Daoy (cell line): ENCODE data around the gene GJC1. TPM values are rescaled to one million over a fixed set of nuclear protein-coding genes. Genes with fewer than 3 reads are reported as not detected.
A peak's percentile ranks its signal among the peaks of the same experiment; 100 is the strongest.

Source experiments
- DNase-seq: peaks from one replicate; pipeline ENCODE4 v3.0.0-alpha.2; 2015; ENCODE audit warnings: low read depth
- total RNA-seq: library from RNA; depleted of rRNA; stranded (reverse); fragments of >200 nt; shearing (Covaris generic); gene quantifications from 2 replicates; pipeline ENCODE4 v1.2.3, GENCODE V29; 2014

The GJC1 gene
- total RNA-seq, 1 experiment from 2014 or later: 15.7 TPM

DNA sequence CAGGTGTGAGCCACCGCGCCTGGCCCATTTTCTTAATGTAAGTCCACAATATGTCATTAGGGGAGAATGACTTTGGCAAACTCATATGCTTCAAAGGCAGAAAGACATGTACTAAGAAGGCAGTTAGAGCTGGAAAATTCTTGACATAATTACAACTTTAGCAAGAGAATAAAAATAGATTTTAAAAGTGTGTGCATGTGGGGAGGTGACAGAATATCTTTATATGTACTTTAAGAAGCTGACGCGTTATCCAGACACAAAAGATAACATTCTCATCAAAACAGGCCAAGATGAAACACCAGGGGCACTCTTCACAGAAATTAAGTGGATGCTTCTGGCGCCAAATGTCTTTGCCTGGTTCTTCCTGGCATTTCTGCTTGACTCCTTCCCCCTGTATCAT is 28.2 kb downstream of the GJC1 start:
- DNase-seq: no peak

DNA sequence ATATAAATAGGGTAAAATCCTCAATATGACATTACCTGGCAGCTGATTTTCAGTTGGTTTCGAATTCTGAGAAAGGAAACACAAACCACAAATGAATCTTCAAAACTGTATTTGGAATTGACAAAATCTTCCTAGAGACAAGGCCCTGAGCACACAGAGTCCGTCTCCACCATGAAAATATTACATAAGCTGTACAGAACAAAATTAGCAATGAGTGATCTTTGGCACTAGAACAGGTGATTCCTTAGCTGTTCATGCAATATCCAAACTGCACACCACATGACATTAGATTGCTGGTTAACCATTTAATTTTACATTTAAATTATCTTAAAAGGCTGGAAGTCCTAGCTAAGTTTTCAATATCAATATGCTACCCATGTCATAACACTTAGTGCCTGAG is 31.7 kb downstream of the GJC1 start:
- DNase-seq: no peak

DNA sequence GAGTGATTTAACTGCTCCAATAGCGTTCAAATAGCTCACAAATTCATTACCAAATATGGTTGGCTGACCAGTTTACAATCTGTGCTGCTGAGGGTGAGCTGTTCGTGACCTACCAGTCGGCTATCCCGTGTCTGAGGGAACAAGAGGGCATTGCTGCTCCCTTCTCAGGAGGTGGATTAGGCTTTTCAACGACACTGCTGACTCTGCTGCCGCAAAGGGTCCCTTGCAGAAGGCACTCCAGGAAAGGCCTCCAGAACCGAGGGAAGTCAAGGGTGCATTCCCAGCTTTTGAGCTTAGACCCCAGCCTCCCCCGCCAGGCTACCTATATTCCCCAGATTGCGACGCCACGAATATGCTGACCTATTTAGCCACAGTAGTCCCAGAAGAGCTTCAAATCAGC is 32.3 kb downstream of the GJC1 start:
- DNase-seq: no peak

GRCh38 chr17:44796731-44797130 is 33.4 kb downstream of the GJC1 start:
- no peak for DNase-seq

DNA sequence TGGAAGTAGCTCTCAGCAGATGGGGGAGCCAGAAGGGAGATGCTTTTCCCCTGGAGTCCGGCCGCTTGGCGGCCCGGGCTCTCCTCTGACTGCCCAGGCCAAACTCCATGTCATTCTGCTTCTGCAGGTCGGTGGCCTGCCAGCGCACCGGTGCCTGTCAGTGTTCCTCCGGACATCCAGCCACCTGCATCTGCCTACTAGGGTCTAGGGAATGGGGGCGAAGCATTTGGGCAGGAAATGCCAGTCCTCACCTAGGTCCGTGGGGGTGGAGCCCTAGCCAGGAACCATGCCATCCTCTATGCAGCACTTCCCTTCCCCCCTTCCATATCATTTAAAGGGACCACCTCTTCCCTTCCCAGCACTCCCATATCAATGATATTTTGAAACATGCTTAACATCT is 34.2 kb downstream of the GJC1 start:
- no peak for DNase-seq

- no peak for DNase-seq
These were observed 34.7 kb downstream of the GJC1 start for GRCh38 chr17:44795421-44795820.

DNA sequence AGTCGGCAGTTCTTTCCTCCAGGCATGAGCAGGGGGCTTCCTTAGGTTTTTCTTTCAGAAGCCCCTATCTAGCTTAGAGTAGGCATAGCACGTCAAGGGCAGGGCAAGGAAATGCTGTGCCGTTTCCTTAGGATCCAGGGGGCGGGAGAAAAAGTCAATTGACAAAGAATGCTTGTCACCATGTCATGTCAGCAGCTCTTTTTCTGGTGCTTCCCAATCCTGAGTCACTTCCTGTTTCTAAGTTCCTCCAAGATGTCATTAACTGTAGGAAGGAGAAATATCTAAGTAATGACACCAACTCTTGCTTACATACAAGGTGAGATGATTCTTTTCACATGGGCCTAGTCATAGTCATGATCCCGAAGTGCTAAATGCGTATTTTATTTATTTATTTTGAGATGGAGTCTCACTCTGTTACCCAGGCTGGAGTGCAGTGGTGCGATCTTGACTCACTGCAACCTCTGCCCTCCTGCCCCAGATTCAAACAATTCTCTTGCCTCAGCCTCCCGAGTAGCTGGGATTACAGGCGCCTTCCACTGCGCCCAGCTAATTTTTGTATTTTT is 35.2 kb downstream of the GJC1 start:
- peak; percentile 93 for DNase-seq

- DNase-seq: peak; percentile 25
These were observed 35.9 kb downstream of the GJC1 start for GRCh38 chr17:44793885-44794842.

- peak; percentile 52 for DNase-seq
These were observed 37.8 kb downstream of the GJC1 start for GRCh38 chr17:44792276-44792675.

DNA sequence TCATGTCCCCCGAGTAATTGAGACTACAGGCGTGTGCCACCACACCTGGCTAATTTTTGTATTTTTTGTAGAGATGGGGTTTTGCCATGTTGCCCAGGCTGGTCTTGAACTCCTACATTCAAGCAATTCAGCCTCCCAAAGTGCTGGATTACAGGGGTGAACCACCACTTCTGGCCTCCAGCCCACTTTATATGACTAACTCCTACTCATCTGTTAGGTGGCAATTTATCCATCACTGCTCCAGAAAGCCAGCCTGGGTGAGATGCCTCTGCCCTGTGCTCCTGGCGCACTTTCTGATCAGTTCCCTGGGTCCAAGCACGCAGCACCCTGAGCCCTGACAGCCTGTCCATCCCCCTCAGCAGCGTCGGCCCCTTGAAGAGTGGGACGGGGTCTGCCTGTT is 41.9 kb downstream of the GJC1 start:
- no peak for DNase-seq

GRCh38 chr17:44787271-44787940 is 42.7 kb downstream of the GJC1 start:
- DNase-seq: no peak

GRCh38 chr17:44786551-44787081 is 43.5 kb downstream of the GJC1 start:
- no peak for DNase-seq

GRCh38 chr17:44785921-44786320 is 44.2 kb downstream of the GJC1 start:
- no peak for DNase-seq

GRCh38 chr17:44782326-44782850 is 47.7 kb downstream of the GJC1 start:
- DNase-seq: no peak

DNA sequence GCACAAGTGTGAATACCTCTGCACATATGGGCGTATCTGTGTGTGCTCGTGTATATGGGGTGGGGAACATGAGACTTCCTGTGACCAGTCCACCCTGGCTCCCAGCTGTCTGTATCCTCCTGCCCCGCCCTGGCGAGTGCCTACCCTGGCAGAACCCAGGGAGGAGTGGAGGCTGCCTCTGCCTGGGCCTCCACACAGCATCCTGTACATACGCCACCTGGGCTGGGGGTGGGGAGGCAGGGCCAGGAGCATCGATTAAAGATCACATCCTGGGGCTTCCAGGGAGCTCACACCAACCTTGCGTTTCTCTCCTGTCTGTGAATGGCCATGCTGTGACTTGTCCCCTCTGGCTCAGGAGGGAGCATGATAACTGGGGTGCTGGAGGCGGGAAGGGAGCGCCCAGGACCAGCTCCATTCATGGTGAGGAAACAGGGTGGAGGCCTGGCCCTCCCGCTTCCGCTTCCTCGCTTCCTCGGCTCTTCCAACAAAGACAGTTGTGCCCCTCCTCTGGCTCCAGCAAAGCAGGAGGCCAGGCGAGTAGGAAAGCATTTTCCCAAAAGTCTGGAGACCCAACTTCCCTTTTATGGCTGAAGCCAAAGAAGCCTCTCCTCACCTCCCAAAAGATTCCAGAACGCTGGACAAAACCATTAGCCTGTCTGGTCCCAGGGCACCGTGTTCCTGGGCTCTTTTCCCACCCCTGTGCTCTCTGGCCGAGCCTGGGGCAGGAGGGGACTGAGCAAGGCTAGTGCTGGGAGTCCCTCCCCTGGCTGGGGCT is 48.3 kb downstream of the GJC1 start:
- no peak for DNase-seq

- no peak for DNase-seq
These were observed 49.1 kb downstream of the GJC1 start for GRCh38 chr17:44780845-44781480.

- DNase-seq: no peak
These were observed 49.9 kb downstream of the GJC1 start for GRCh38 chr17:44780161-44780560.

DNA sequence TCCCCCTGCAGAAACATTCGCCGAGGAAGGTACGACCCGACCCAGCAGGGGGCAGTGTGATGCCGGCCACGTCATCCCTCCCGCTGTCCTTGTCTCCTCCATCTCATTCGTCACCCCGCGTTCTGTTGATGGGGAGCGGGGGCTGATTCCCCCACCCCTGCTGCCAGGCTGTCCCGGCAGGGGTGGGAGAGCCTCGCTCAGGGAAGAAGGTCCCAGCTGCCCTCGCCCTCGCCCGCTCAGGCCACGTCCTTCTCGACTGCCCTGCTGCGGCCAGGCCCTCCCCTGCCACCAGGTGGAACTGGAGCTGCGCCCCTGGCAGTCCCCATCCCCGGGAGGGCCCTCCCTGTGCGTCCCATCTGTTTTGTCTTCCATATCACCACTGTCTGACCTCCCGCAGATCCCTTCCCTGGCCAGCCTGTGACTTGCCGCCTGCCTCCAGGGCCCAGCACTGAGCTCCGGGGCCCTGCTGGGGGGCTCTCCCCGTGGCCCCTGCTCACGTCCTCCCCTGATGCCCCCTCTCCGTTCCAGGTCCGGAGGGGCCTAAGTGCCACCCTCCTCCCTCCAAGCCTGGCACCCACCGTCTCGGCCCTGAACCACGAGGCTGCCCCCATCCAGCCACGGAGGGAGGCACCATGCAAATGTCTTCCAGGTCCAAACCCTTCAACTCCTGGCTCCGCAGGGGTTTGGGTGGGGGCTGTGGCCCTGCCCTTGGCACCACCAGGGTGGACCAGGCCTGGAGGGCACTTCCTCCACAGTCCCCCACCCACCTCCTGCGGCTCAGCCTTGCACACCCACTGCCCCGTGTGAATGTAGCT is 50.7 kb downstream of the GJC1 start:
- DNase-seq: peak; percentile 87

- no peak for DNase-seq
These were observed 51.4 kb downstream of the GJC1 start for GRCh38 chr17:44778656-44779210.
